Mammary epithelial cell (primary cell): ENCODE data around the gene RINL.

Experiments used
- CTCF ChIP-seq, 2 donors: IDR thresholded peaks in 1 of 2; conservative IDR thresholded peaks in 1 of 2; 2 replicates each; pipeline ENCODE4 v1.5.1; 2011 to 2012; ENCODE audit warnings: inconsistent platforms in 2 of 2, low read length in 2 of 2, mild to moderate bottlenecking in 2 of 2, control low read depth in 1 of 2, low read depth in 1 of 2; ENCODE audit not compliant: insufficient read depth in 1 of 2; ENCODE audit errors: extremely low read depth in 1 of 2
- EZH2 ChIP-seq: IDR thresholded peaks from 2 replicates; pipeline ENCODE4 v1.6.1; 2012; ENCODE audit warnings: low read length, inconsistent platforms, borderline replicate concordance

GRCh38 chr19:38826856-38827551 is 51.1 kb downstream of the RINL start:
- TF ChIP-seq CTCF (conservative IDR thresholded peaks at IDR 0.05 in 1 of 2, IDR thresholded peaks at IDR 0.05 in 1 of 2; ENCODE audit: extremely low read depth in 1 of 2, insufficient read depth in 1 of 2, low read depth in 1 of 2, low read length in 2 of 2) (no peak), EZH2 (no peak)
